CD4-positive, alpha-beta T cell (primary cell): Measurements from ENCODE around the gene NR1H2. TPM values are rescaled to one million over a fixed set of nuclear protein-coding genes. Genes with fewer than 3 reads are reported as not detected.
"Not testable (repeated sequence)": the region's sequence is repeated elsewhere in the genome, so short reads cannot be mapped to it uniquely, and the experiment has no call there.

Experiments used
- ATAC-seq: fragments of 200-7000 bp; cut with Tn5 transposase; one replicate; pipeline ENCODE4 v1.10.0; 2022; ENCODE audit warnings: mild to moderate bottlenecking; ENCODE audit not compliant: poor library complexity
- CTCF ChIA-PET: fragments of 350-600 bp; sonication (Branson Sonifier 250); formaldehyde crosslinking; loops from one replicate; lab custom pipeline; 2021; ENCODE audit warnings: antibody characterized with exemption, inconsistent platforms; lab: Charles Lee
- POLR2A ChIA-PET: fragments of 350-600 bp; sonication (Branson Sonifier 250); formaldehyde crosslinking; loops from one replicate; lab custom pipeline; 2021; ENCODE audit warnings: antibody characterized with exemption, inconsistent platforms; lab: Charles Lee
- DNase-seq, 14 experiments: peaks; one replicate each; pipeline ENCODE4 v3.0.0-alpha.2; 2013 to 2020; ENCODE audit warnings: mixed read lengths in 2 of 14
- H3K27ac ChIP-seq, 2 donors: one replicate each; pipeline versions ENCODE4 v1.5.1 to v1.7.0; 2013; ENCODE audit warnings: low read length in 2 of 2, low read depth in 1 of 2, mild to moderate bottlenecking in 1 of 2
- H3K27me3 ChIP-seq, 2 experiments: 1 replicate in 1 of 2; 2 replicates in 1 of 2; pipeline versions ENCODE4 v1.6.1 to v1.7.0; 2013; ENCODE audit warnings: low read length in 2 of 2, control low read depth in 1 of 2, mild to moderate bottlenecking in 1 of 2, moderate library complexity in 1 of 2; ENCODE audit not compliant: insufficient read depth in 2 of 2, control insufficient read depth in 1 of 2
- H3K36me3 ChIP-seq: one replicate; pipeline ENCODE4 v1.6.1; 2013; ENCODE audit warnings: low read length, control low read depth; ENCODE audit not compliant: insufficient read depth
- H3K4me1 ChIP-seq: one replicate; pipeline ENCODE4 v1.6.1; 2013; ENCODE audit warnings: low read length, control low read depth; ENCODE audit not compliant: insufficient read depth
- H3K4me3 ChIP-seq: one replicate; pipeline ENCODE4 v1.5.1; 2013; ENCODE audit warnings: mild to moderate bottlenecking, low read length, moderate library complexity
- H3K9me3 ChIP-seq, 2 experiments: 1 replicate in 1 of 2; 2 replicates in 1 of 2; pipeline versions ENCODE4 v1.6.1 to v1.7.0; 2013; ENCODE audit warnings: low read length in 2 of 2, mild to moderate bottlenecking in 2 of 2, control low read depth in 1 of 2, moderate library complexity in 1 of 2; ENCODE audit not compliant: control insufficient read depth in 1 of 2, insufficient read depth in 1 of 2
- H3K27ac Mint-ChIP-seq: one replicate; pipeline ENCODE4 v1.8.0; 2020; ENCODE audit warnings: mixed read lengths
- H3K27me3 Mint-ChIP-seq: one replicate; pipeline ENCODE4 v1.8.0; 2021; ENCODE audit warnings: mixed read lengths
- H3K36me3 Mint-ChIP-seq: one replicate; pipeline ENCODE4 v1.8.0; 2021; ENCODE audit warnings: low read depth, mixed read lengths
- H3K4me1 Mint-ChIP-seq: one replicate; pipeline ENCODE4 v1.8.0; 2021; ENCODE audit warnings: low read depth, mixed read lengths
- H3K4me3 Mint-ChIP-seq: one replicate; pipeline ENCODE4 v1.8.0; 2020; ENCODE audit warnings: mild to moderate bottlenecking, mixed read lengths
- H3K9me3 Mint-ChIP-seq: one replicate; pipeline ENCODE4 v1.8.0; 2020; ENCODE audit warnings: mixed read lengths
- intact Hi-C, 2 experiments: fragments of 100-400 bp; cut with DNase I in 1 of 2; cut with micrococcal nuclease in 1 of 2; formaldehyde crosslinking; loops; one replicate each; pipeline versions ENCODE4 v1.15.1 to v1.9.0; 2023 to 2025; cut with DNase I, micrococcal nuclease
- total RNA-seq, 174 experiments: library from RNA in 2 of 174; stranded (reverse) in 2 of 174; gene quantifications; one replicate each; pipeline ENCODE4 v1.2.3 and lab custom pipeline; 2021 to 2026
- TF ChIP-seq, protein P1 (sequence below): fragments of 200-600 bp; IDR thresholded peaks from one replicate; pipeline ENCODE4 v1.8.0; 2022; ENCODE audit warnings: antibody characterized with exemption, mild to moderate bottlenecking

The NR1H2 gene
- total RNA-seq, 2 experiments from 2014 or later: 261 to 265 TPM

DNA sequence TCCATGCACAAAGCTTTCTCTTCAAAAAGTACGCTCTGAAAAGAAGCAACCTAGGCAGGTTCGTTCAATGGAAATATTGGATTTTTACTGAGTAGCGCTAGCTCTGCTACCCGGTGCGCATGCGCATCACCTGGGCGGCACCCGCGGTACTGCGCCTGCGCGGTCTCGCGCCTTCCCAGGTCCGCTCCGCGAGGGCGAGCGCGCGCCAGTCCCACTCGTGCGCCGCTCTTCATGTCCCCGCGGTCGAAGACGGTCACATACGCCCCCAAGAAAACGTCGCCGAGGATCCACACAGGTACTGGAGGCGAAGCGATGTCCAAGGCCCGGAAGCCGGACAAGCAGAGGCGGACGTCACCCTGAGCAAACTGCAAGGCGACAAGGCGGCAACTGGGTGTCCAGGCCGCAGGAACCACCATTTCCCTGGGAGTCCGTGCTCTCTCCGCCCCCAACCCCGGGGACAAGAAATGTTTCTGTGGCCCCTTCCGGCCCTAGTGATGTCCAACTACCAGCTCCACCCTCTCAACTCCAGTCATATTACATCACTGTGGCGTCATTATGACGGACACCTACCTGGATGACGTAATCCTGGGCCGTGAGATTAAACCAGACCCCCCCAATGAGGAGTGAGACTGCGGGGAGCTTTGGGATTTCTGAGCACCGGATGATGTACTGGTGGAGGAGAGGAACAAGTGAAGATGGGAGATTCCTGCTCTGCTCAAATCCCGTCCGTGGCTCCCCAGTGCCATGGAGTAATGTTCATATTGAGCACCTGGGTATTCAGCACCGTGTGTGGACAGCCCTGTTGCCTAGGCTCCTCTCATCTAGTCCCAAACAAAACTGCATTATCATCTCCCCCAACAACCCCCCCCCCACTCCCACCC lies 42.3 kb upstream of the NR1H2 start:
- H3K4me1 ChIP-seq: peaks cover 53% of the 10 kb centered on the region
- ATAC-seq (peak; percentile 8), DNase-seq (peak in 13 of 14 experiments; percentile 67 to 92 (median 82))
- TF ChIP-seq, protein P1, sequence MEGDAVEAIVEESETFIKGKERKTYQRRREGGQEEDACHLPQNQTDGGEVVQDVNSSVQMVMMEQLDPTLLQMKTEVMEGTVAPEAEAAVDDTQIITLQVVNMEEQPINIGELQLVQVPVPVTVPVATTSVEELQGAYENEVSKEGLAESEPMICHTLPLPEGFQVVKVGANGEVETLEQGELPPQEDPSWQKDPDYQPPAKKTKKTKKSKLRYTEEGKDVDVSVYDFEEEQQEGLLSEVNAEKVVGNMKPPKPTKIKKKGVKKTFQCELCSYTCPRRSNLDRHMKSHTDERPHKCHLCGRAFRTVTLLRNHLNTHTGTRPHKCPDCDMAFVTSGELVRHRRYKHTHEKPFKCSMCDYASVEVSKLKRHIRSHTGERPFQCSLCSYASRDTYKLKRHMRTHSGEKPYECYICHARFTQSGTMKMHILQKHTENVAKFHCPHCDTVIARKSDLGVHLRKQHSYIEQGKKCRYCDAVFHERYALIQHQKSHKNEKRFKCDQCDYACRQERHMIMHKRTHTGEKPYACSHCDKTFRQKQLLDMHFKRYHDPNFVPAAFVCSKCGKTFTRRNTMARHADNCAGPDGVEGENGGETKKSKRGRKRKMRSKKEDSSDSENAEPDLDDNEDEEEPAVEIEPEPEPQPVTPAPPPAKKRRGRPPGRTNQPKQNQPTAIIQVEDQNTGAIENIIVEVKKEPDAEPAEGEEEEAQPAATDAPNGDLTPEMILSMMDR: peak; percentile 9
- ChIA-PET CTCF (interaction anchor here (1.0 to 1.2 kb wide), 3 partner anchors 23 to 309 kb away, joined by 3 to 4 read pairs (median 3); partner anchors contain the start of genes VRK3 and ZNF473), POLR2A (interaction anchor here (0.7 to 3.8 kb wide), 6 partner anchors 13 to 471 kb away, joined by 3 to 38 read pairs (median 4); partner anchors contain the start of genes JOSD2 and POLD1)
- H3K9me3 ChIP-seq: peaks cover 6 to 40% of the 10 kb centered on the region in 2 experiments
- H3K4me1 Mint-ChIP-seq: peaks cover 52% of the 10 kb centered on the region
- peaks cover 36 to 43% of the 10 kb centered on the region in 2 experiments for H3K27me3 ChIP-seq
- intact Hi-C loops: loop anchor here in 1 of 2 experiments (1.0 to 10.0 kb wide), 3 partner anchors 23 to 391 kb away; partner anchors contain the start of genes CLEC11A and JOSD2
- no peaks in the 10 kb centered on the region for H3K36me3 ChIP-seq
- peak overlapping the region; percentile 83 for H3K27ac Mint-ChIP-seq
- peaks cover 53% of the 10 kb centered on the region for H3K27me3 Mint-ChIP-seq
- no peaks in the 10 kb centered on the region for H3K9me3 Mint-ChIP-seq
- H3K4me3 ChIP-seq: peak overlapping the region; percentile 70
- H3K4me3 Mint-ChIP-seq: peak overlapping the region; percentile 93
- peak overlapping the region in 1 of 2 donors; percentile 6 for H3K27ac ChIP-seq
- peaks cover 6% of the 10 kb centered on the region for H3K36me3 Mint-ChIP-seq

DNA sequence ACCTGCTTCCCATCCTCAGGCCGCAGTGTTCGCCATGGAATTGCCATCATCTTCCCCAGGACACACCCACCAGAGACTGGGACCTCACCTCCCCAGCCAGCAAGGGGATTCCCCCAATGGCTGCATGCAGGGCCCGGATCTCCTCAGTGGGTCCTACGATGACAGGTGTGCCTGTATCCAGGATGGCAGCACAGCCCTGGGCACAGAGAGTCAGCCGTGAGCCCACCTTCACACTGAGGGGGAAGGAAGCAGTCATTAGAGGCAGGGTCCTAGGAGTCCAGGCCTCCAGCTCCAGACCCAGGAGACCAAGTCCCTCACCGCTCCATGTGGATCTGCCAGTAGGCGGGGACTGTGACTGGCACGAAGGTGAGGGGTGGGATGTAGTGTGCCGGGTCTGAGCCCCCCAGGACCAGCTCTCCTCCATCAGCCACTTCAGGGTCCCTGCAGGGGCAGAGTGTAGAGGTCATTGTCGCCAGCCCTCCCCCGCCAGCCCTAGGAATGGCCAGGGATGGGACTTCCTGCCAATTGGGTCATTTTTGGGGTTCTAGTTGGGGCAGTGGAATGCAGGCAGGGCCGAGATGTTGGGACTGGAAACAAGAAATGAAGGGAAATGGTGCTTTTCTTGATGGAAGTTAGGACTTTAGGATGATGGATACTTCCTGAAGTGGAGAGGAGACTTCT lies 41.4 kb upstream of the NR1H2 start:
- Histone ChIP-seq H3K4me3 (no peak overlapping the region), H3K27ac (no peak overlapping the region), H3K9me3 (peaks cover 0 to 31% of the 10 kb centered on the region in 2 experiments), H3K4me1 (peaks cover 44% of the 10 kb centered on the region), H3K36me3 (no peaks in the 10 kb centered on the region), H3K27me3 (peaks cover 28 to 35% of the 10 kb centered on the region in 2 experiments)
- Mint-ChIP-seq H3K9me3 (no peaks in the 10 kb centered on the region), H3K27ac (no peak overlapping the region), H3K4me1 (peaks cover 43% of the 10 kb centered on the region), H3K4me3 (peak overlapping the region; percentile 31), H3K27me3 (peaks cover 44% of the 10 kb centered on the region), H3K36me3 (peaks cover 6% of the 10 kb centered on the region)
- CTCF ChIA-PET: no interaction called here
- ATAC-seq: no peak
- peak in 1 of 14 experiments; percentile 29 for DNase-seq
- intact Hi-C loops: loop anchor here in 1 of 2 experiments (2.0 to 10.0 kb wide), 2 partner anchors 176 to 390 kb away; partner anchors contain the start of genes CLEC11A and JOSD2
- POLR2A ChIA-PET: interaction anchor here (2.0 to 3.8 kb wide), 2 partner anchors 23 to 176 kb away, joined by 9 to 38 read pairs; partner anchors contain the start of gene JOSD2
- TF ChIP-seq, protein P1: no peak

DNA sequence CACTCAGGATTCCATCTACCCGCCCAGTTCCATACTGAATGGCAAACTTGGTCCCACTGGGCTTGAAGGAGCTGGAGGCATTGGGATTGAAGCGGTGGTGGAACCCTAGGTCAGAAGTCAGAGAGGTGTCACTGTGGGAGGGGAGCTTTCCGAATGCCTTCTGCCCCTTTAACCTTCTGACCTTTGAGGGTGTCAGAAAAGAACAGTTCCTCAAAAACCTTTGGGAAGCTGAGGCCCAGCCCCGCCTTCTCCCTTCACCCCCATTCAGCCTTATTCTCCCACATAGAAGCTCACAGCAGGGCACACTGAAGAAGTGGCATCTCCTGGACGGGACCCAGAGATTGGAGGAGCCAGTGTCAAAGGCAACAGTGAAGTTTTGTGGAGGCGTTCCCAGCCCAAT lies 39.2 kb upstream of the NR1H2 start:
- intact Hi-C loops: loop anchor here in 1 of 2 experiments (10.0 kb wide), 1 partner anchor 388 kb away; the partner anchor contains the start of gene CLEC11A
- Histone ChIP-seq H3K9me3 (peaks cover 0 to 19% of the 10 kb centered on the region in 2 experiments), H3K27me3 (peaks cover 12 to 23% of the 10 kb centered on the region in 2 experiments), H3K4me1 (peaks cover 23% of the 10 kb centered on the region)
- H3K36me3 Mint-ChIP-seq, H3K36me3 ChIP-seq, H3K4me3 ChIP-seq, H3K9me3 Mint-ChIP-seq, DNase-seq, POLR2A ChIA-PET, ATAC-seq, H3K27ac ChIP-seq, CTCF ChIA-PET, H3K27ac Mint-ChIP-seq, H3K4me3 Mint-ChIP-seq: not testable (repeated sequence)
- Mint-ChIP-seq H3K4me1 (peaks cover 21% of the 10 kb centered on the region), H3K27me3 (peaks cover 26% of the 10 kb centered on the region)
